Measurements from ENCODE around the gene UNK.

UNK gene

GRCh38 chr17:75822119-75822799, 37.7 kb downstream of the UNK start:
- DNase-seq (ENCODE audit: extremely low read depth, low read depth), result no peak

GRCh38 chr17:75822800-75823166, 38.2 kb downstream of the UNK start:
- TF ChIP-seq CTCF (IDR thresholded peaks at IDR 0.05; ENCODE audit: low read depth, low read length), result no peak
- no peak for DNase-seq (ENCODE audit: extremely low read depth, low read depth)

More at GRCh38 chr17:75822119-75822799, 37.7 kb downstream of the UNK start:
- TF ChIP-seq CTCF (IDR thresholded peaks at IDR 0.05; ENCODE audit: low read depth, low read length), result no peak

GRCh38 chr17:75823257-75824041, 38.8 kb downstream of the UNK start:
- no peak for DNase-seq (ENCODE audit: extremely low read depth, low read depth)
- no peak for TF ChIP-seq CTCF (IDR thresholded peaks at IDR 0.05; ENCODE audit: low read depth, low read length)

- no peak for TF ChIP-seq CTCF (IDR thresholded peaks at IDR 0.05; ENCODE audit: low read depth, low read length)
- no peak for DNase-seq (ENCODE audit: extremely low read depth, low read depth)
Measured at GRCh38 chr17:75824050-75824552, 39.5 kb downstream of the UNK start.

GRCh38 chr17:75824666-75825065, 40.1 kb downstream of the UNK start:
- no peak for TF ChIP-seq CTCF (IDR thresholded peaks at IDR 0.05; ENCODE audit: low read depth, low read length)
- no peak for DNase-seq (ENCODE audit: extremely low read depth, low read depth)

- no peak for DNase-seq (ENCODE audit: extremely low read depth, low read depth)
- no peak for TF ChIP-seq CTCF (IDR thresholded peaks at IDR 0.05; ENCODE audit: low read depth, low read length)
Measured at GRCh38 chr17:75825149-75825552, 40.5 kb downstream of the UNK start.

GRCh38 chr17:75825748-75826370, 41.3 kb downstream of the UNK start:
- no peak for DNase-seq (ENCODE audit: extremely low read depth, low read depth)
- TF ChIP-seq CTCF (IDR thresholded peaks at IDR 0.05; ENCODE audit: low read depth, low read length), result no peak

Measured in AG09319 (cell line).